SIG-M5 treated with dmso at 0.1 percent for 504 hours (cell line): ENCODE data around the gene TRIM31.
"Not testable (repeated sequence)": the region's sequence is repeated elsewhere in the genome, so short reads cannot be mapped to it uniquely, and the experiment has no call there.

ENCODE experiments used
- DNase-seq: peaks from one replicate; lab custom pipeline; 2025; ENCODE audit not compliant: unreplicated experiment; lab: John Stamatoyannopoulos, UW

TRIM31 gene

DNA sequence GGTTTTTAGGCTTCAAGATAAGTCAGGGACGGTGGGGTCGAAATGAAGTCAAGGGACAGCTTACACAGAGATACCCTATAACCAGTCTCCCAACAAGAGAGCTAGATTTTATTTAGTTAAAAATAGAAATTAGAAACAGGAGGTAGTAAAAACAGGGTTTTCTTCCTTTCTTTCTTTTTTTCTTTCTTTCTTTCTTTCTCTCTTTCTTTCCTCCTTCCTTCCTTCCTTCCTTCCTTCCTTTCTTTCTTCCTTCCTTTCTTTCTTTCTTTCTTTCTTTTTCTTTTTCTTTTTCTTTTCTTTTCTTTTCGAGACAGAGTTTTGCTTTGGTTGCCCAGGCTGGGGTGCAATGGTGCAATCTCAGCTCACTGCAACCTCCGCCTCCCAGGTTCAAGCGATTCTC, 5.8 kb upstream of the TRIM31 start:
- DNase-seq: not testable (repeated sequence)

DNA sequence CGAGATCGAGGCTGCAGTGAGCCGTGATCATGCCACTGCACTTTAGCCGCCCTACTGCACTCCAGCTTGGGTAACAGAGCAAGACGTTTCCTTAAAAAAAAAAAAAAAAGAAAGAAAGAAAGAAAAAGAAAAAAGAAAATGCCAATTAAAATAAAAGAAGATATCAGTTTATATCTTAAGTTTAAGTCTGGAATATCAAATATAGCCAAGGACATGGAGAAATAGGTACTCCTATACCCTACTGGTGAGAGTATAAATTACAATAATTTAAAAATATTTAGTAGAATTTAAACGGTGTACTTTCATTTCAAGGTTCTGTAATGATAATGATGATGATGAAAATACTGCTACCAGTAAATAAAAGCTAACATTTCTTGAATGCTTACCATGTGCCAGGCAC, 3.8 kb upstream of the TRIM31 start:
- DNase-seq: no peak

DNA sequence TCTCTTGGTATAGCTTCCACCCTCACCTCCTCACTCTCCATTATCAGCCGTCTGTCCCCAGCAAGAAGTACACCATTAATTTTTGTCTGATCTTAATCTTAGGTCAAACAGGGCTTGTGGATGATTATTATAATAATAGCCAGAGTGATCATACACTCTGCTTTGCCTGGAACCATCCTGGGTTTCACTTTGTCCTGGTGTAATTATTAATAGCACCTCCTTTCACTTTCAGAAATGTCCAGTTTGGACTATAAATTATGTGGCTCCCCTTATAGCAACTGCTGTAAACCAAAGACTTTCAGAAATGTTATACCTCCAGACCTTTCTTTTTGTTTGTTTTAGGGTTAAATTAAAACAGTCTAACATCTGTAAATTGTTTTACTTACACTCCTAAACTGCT, 951 bp upstream of the TRIM31 start:
- DNase-seq: no peak

DNA sequence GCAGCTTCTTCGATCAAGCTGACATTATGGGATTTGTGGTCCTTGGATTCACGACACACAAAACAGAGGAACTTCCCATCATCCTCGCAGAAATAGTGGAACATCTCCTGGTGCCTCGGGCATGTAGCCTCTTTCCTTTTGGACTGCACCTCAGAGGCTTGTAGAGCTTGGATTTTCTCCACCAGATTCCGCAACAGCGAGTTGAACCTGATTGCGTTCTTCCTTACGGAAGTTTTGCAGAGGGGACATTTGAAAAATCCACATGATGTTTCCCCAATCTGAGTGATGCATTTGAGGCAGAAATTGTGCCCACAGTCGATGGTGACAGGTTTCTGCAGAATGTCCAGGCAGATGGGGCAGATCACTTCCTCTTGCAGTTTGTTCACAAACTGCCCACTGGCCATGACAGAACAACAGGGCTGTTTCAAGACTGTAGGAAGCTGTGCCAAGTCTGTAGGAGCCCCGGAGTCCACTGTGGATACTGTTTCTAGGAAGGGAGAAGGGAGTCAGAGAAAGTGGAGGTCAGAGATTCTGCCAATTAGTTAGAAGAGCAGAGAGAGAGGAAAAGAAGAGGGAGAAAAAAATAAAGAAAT, 392 bp downstream of the TRIM31 start:
- DNase-seq: no peak

DNA sequence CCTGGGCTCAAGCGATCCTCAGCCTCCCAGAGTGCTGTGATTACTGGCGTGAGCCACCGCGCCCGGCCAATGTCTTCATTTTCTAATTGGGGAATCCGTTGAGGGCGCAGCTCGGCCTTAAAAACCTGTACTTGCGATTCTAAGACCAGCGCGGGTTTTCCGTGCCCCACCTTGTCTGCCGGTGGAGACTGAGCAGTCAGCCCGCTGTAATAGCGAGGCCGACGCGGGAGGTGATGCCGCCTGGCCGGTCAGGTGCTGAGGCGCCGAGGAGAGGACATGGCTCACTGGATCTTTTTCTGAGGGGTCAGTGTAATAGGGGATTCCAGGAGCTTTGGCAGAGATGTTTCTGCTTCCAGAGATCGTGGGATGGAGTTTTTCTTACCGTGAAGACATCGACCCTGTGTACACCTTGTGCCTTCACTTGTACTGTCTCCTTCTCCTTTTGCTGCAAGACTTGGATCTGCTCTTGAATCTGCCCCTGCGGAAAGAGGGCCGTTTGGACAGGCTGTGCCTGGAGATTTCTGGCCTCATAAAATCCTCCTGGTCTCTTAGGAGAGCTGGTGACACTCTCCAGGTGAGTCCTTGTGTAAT, 1.5 kb downstream of the TRIM31 start:
- no peak for DNase-seq

DNA sequence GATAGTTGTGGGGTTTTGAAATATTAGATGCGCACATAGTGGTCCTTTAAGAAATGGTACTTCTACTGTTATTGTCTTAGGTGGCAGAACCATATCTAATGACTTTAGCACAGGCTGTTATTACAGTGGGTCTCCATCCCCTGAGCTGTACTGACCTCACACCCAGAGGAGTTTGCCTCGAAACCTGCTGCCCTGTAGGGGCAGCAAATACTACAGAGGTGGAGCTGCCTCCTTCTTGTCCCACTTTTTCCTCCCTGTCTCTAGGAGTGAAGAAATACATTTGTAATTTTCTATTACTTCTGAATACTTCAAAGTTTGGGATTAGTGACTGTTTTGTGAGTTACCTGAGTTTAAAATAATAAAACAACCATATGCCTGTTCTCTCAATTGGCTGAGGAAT, 8.2 kb downstream of the TRIM31 start:
- no peak for DNase-seq

DNA sequence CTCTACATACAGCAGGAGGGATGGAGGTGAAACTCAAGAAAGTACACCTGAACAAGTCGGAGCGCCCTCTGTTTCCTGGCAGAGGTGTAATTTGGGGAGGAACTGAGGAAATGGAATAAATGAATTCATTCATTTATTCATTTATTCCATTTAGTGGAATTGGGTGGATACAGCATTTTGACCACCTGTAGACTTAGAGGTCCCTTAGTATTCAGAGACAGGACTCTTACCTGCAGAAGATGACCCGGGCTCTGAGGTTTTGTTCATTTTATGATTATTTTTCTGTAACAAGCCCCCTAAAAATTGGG, 9.1 kb downstream of the TRIM31 start:
- DNase-seq: no peak

DNA sequence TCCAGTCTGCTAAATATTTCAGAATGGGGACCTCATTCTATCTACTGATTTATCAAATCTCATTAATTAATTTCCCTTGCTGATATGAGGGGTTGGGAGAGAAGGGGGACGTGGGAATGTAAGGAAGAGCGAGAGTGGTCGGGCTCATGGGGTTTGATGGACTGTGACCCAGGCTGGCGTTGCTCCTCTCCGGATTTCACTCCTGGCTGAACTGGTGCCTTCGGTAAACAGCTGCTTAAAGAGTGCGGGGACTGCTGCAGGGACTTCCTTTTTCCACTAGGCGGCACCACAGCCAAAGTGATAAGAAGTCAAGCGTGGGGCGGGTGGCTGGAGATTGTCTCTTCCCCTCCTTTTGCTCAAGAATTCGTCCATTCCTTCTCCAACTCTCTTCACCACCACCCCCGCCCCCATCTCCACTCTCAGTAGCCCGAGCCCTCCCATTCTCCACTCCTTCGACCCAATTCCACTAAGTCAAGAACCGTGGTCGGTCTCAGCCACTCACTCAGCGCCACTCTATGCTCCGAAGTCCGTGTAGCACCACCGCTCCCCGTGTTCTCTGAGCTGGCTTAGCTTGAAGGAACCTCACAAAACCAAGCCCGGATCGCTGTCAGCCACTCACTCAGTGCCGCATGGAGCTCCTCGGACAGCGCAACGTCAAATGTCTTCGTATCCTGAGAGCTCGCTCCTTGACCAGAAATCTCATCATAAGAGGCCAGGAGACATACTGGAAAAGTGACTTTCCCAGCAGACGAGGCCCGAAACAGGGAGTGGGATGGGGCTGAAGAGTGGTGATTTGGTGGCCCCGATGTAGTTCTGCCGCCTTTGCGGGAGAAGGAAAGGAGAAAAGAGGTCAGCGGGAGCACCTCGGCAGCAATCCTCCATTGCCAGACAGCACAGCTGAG, 9.7 kb downstream of the TRIM31 start:
- peak; percentile 86 for DNase-seq

DNA sequence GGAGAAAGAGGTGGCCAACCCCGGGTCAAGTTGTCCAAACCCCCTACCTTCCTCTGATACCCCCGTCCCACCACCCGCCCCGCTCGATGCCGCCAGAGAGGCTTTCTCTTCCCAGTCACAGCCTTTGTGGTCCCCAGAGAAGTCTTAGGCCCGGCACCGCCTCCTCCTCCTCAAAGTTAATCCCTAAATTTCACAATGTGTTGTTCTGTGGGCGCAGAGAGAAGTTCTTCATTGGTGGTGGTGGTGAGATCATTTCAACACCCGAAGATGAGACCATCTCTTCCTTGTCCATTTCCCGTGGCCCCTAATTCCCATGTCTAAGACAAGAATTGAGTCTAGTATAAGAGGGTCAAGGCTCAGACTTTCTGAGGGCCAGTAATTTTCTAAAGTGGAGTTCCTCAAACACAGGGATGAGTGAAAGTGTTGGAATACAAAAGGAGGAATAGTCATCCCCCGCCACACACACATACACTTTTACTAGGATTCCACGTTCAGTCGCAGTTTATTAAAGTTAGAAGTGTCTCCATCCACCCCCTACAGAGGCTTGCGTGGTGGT, 10.4 kb downstream of the TRIM31 start:
- DNase-seq: peak; percentile 68

DNA sequence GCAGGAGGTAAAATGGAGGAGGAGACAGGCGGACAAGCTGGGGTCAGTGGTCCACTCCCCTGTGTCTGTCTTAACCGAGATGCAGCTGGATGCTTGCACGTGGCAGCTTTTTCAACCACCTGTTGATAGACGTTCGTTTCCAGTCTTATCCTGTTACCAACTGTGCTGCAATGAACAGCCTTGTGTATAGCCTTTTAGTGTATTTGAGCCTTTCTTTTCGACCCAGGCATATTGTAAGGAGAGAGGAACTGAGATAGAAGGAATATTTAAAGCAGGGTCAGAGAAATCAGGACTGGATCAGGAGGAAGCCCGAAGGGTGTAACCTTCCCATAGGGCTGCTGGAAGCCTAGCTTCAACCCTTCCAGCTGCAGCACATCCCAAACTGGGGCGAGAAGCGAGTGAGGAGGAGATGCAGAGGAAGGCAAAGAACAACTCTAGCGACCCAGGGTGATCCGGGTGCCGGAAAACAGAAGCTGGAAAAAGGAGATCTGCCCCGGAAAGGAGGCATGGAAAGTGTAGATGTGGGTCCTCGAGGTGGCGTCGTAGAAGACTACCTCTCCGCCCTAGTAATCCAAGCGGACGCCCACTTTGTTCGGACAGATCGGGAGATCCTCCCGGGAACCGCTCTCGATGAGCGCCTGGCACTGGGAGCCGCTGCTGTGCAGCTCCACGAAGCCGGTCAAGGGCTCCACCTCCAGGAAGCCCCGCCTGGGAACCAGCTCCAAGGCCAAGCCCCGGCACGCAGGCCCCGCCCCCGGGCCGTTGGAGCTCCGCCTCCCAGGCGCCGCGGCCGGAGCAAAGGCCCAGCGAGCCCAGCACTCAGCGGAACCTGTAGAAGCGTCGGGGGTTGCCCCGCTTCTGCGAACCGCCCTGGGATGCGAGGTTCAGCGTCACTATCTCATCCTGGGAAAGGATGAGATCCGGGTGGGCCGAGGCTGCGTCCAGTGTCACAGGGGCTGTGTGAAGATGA, 11.2 kb downstream of the TRIM31 start:
- peak; percentile 58 for DNase-seq

DNA sequence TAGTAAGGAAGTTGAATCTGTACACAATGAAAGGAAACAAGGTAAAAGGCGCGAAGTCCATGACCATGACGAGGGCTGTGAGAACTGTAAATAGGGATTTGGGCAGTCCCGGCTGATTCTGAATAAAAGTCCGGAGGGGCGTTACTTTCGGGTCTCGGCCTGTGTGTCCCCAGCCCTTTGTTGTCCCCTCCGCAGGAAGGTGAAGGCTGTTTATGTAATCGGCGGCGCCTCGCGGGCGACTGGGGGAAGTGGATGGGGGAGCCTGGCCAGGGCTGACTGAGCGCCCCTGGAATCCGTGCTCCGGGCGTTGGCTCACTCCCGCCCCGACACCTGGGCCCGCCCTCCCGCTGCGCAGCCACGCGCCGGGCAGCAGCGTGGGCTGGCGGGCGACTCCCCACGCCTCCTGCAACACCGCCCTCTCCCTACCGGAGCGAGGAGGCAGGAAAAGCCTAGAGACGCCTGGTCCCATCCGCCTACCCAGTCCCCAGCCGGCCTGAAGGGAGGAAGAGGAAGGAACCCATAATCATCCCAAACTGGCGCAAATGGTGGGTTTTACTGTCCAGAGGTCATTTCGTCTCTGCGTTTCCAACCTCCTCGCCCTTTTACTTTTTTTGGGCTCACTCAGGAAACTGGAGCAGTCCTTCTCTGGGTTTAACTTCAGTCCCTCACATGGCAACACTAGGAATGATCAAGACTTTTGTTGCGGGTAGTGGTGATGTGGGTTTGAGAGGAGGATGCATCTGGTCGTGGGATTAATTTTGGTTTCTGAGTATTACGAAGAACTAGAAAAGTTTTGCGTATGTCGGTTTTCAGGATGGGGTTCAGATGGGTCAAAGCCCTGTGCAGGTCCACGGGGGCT, 12.1 kb downstream of the TRIM31 start:
- no peak for DNase-seq

DNA sequence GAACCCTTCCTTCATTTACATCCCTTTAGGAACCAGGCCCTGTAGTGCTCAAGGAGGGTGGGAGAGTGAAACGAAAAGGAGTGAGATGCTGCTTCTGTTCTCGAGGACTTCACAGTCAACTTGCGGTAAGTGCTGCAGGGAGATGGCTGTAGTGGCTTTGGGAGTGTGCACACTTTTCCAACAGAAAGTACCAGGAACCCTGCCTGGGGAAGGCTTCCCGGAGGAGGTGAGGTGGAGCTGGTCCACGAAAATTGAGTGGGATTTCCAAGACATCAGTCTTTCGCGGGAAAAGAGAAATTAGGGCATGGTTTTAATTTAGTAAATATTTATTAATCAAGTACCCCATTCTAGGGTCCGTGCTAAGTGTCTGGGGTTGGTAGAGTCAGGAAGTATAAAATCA, 12.7 kb downstream of the TRIM31 start:
- DNase-seq: no peak

DNA sequence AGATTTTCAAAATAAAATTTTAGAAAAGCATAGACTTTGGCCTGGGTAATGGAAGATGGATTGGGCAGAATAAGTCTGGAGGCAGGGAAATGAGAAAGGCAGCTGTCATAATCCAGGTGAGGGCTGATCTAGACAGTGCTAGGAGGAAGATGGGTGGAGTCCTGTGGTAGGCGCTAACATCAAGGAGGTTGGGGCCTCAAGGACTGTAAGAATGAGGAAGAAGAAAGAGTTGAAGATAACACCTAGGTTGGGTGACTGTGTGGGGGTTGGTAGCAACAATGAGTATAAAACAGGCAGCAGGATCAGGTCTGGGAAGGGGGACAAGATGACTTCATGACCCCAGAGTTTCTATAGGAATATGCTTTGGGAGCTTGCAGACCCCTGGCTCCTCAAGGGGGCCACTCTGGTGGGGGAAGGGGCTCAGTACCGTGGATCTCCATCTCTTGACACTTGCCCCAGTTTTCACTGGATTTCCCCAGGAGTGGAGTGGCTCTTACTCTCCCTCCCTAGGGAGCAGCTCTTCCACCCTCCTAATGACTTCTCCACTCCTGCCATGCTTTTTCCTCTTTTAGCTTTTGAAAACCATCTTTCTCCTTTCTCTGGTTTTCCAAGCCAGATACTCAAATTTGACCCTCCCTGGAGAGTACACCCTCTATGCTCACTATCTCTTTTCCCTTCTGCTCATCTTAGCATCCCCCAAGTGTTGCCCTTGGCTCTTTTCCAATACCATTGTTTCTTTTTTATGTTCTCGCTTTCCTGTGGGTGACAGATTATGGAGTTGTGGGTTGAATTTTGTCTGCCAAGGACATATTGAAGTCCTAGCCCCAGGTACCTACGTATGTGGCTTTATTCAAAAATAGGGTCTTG, 14.8 kb downstream of the TRIM31 start:
- DNase-seq: no peak

DNA sequence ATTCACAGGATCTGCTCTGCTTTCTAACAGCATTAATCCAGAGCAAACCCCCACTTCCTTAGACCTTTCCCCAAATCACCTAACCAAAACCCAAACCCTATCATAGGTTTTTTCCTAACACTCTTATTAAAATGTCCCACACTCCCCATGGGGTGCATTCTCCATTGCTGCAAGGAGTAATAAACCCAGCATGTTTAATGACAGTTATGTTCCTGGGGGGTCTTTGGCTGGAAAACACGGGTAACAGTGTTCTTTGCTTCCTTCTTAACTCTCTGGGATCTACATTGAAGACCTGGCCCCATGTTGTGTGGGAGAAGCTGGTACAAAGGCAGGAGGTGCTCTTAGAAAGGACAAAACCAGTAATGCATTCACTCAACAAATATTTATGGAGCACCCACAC, 16.1 kb downstream of the TRIM31 start:
- DNase-seq: no peak

DNA sequence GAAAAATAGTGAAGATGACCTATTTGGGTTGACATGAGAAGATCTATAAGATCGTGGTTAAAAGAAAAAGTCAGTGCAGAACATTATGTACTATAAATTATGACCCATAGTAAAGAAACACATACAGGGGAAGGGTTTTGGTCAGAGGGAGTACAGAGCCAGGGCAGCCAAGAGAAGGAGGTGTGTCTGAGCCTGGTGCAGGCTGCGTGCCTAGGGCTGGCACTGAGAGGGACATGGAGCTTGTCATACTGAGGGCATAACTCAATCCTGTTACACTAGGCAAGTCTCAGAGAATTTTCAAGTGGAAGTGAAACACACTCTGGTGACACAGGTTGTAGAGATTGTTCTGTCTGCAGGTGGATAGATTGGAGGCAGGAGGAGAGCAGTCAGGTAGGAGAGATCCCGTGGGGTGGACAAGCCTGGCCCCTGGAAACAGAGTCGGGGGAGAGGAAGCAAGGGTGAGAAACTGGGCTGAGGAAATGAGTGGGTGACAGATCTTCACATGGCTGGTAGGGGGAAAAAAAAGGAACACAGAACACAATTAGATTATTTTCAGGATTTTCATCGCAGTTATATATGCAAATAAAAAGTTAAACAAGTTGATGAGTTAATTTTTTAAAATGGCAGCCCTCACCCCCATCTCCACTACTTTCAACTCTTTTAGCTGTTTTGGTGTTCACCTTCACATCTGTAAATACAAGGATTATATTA, 18.8 kb downstream of the TRIM31 start:
- DNase-seq: no peak

DNA sequence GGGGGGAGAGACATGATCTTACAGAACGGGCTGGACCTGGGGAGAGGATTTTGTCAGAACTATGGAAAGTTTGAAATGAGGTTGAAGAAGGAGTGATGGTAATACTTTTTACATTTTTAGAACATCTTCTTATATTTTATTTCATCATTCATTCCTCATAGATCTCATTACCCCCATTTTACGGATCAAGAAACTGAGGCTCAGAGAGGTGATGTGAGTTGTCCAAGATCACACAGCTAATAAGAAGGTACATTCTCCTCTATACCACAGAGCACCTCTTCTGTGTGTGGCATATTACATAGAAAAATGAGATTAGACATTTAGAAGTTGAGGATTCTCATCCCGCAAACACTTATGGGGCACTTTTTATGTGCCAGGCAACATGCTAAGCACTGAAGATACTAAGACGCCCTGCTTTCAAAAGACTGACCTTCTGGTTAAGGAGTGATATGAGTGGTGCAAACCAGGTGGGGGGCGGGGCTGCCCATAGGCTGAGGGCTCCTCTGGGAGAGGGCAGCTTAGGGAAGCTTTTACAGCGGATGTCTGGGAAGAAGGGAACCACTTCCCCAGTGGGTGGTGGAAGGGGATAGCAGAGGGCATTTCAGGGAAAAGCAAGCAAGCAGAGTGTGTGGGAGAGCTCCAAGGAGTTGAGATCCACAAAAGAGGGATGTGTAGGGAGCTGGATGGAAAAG, 19.9 kb downstream of the TRIM31 start:
- DNase-seq: no peak

DNA sequence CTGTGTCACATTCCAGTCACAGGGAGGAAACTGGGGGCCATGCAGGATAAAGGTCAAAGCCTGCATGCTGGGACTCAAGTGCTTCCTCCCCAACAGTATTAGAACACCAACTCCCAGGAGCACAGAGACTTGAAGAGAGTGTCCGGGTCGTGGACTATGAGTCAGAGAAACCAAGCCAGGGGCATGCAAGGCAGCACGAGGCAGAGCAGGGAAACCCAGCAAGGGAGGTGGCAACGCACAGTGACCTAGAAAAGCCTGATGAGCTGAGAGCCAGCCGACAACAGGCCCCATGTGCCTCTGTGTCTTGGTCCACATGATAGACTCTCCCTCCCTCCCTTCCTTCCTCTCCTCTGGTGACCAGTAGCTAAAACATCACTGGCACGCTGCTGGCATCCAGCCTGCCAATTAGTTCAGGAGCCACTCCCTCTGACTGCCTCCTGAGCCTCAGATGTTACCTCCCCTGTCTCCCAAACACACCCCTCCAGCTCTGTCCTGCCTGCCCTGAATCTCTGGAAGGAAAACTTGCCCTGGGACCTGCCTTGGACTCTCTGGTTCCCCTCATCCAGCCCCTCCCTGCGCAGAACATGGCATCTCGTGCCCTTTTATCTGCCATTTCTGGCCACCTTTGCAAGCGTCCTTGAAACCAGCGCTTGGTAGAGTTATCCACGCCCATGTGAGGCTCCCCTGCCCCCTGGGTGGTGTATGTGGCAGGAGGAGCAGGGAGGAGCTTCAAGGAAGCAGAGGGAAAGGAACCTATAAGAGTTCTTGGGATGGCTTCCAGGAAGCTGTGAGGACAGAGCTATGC, 21.1 kb downstream of the TRIM31 start:
- DNase-seq: no peak
